SK-N-MC (cell line): ENCODE data around the gene GPR39.

ENCODE experiments used
- EZH2 ChIP-seq: fragments of 200-600 bp; sonication (generic); IDR thresholded peaks from one replicate; pipeline ENCODE4 v1.6.1; 2017; ENCODE audit warnings: antibody characterized with exemption
- POLR2AphosphoS5 ChIP-seq: IDR thresholded peaks from 2 replicates; pipeline ENCODE4 v1.6.1; 2012; ENCODE audit warnings: mild to moderate bottlenecking, low read depth, low read length, borderline replicate concordance

GRCh38 chr2:132449868-132450267, 33.3 kb downstream of the GPR39 start:
- TF ChIP-seq EZH2 (no peak), POLR2AphosphoS5 (no peak)
